Tibial nerve (tissue), 4 donors: ENCODE data around the gene ELP4. TPM values are rescaled to one million over a fixed set of nuclear protein-coding genes. Genes with fewer than 3 reads are reported as not detected.
A peak's percentile ranks its signal among the peaks of the same experiment; 100 is the strongest.

Experiments
- DNase-seq, 2 donors: peaks; one replicate each; pipeline ENCODE4 v3.0.0-alpha.2; 2019; ENCODE audit warnings: low spot score in 2 of 2
- H3K27ac ChIP-seq, 4 donors: fragments of 200-600 bp; sonication (generic) in 3 of 4; one replicate each; pipeline ENCODE4 v1.5.1; 2017 to 2019; ENCODE audit warnings: mild to moderate bottlenecking in 1 of 4
- H3K27me3 ChIP-seq, 2 donors: fragments of 200-600 bp; sonication (generic) in 1 of 2; one replicate each; pipeline versions ENCODE4 v1.5.1 to v1.6.0; 2017 to 2019
- H3K36me3 ChIP-seq, 3 donors: fragments of 200-600 bp; sonication (generic); one replicate each; pipeline ENCODE4 v1.5.1; 2018 to 2019
- H3K4me1 ChIP-seq, 4 donors: fragments of 200-600 bp; sonication (generic) in 3 of 4; one replicate each; pipeline ENCODE4 v1.5.1; 2017 to 2019
- H3K4me3 ChIP-seq, 4 donors: fragments of 200-600 bp; sonication (generic) in 3 of 4; one replicate each; pipeline ENCODE4 v1.5.1; 2017 to 2019; ENCODE audit warnings: mild to moderate bottlenecking in 1 of 4, moderate library complexity in 1 of 4
- H3K9me3 ChIP-seq, 4 donors: fragments of 200-600 bp; sonication (generic) in 3 of 4; one replicate each; pipeline ENCODE4 v1.5.1; 2017 to 2019
- CTCF ChIP-seq, 5 experiments: fragments of 200-600 bp in 3 of 5; fragments of 450-650 bp in 2 of 5; sonication (generic) in 3 of 5; IDR thresholded peaks; one replicate each; pipeline ENCODE4 v1.5.1; 2016 to 2019; ENCODE audit warnings: antibody characterized with exemption in 5 of 5, mild to moderate bottlenecking in 3 of 5, moderate library complexity in 2 of 5
- EP300 ChIP-seq, 2 donors: sonication (generic); formaldehyde crosslinking; IDR thresholded peaks; one replicate each; pipeline ENCODE4 v1.6.1; 2017; ENCODE audit warnings: antibody characterized with exemption in 2 of 2, mild to moderate bottlenecking in 1 of 2
- POLR2A ChIP-seq, 2 donors: fragments of 450-650 bp; IDR thresholded peaks; one replicate each; pipeline ENCODE4 v1.6.1; 2017; ENCODE audit warnings: antibody characterized with exemption in 2 of 2, mild to moderate bottlenecking in 2 of 2, moderate library complexity in 2 of 2
- WGBS, 2 donors: methylation state at CpG; one replicate each; pipeline ENCODE4 v1.1.5; 2018; 5-methylcytosine and 5-hydroxymethylcytosine counted together
- total RNA-seq, 4 donors: library from RNA; depleted of rRNA; stranded (reverse); fragments of >200 nt; gene quantifications; one replicate each; pipeline ENCODE4 v1.1.0, GENCODE V29; 2016

The ELP4 gene
- total RNA-seq, 4 donors from 2014 or later: 19.2 to 32.1 (median 29.7) TPM

GRCh38 chr11:31641477-31642062 lies 132.0 kb downstream of the ELP4 start:
- Histone ChIP-seq H3K9me3 (no peaks in the 10 kb centered on the region), H3K4me1 (peaks cover 0 to 8% (median 0%) of the 10 kb centered on the region in 4 donors), H3K27ac (no peak overlapping the region), H3K27me3 (no peaks in the 10 kb centered on the region), H3K36me3 (no peaks in the 10 kb centered on the region), H3K4me3 (no peak overlapping the region)
- TF ChIP-seq CTCF (IDR thresholded peaks at IDR 0.05) (peak in 2 of 5 experiments; percentile 7 to 26), POLR2A (IDR thresholded peaks at IDR 0.05) (no peak), EP300 (IDR thresholded peaks at IDR 0.05) (no peak)
- no peak for DNase-seq
- 95 to 97% methylated on average over 3 of the region's 3 CpGs for WGBS, 2 donors

GRCh38 chr11:31643857-31644256 lies 134.3 kb downstream of the ELP4 start:
- Histone ChIP-seq H3K4me3 (no peak overlapping the region), H3K27ac (no peak overlapping the region), H3K36me3 (no peaks in the 10 kb centered on the region), H3K9me3 (no peaks in the 10 kb centered on the region), H3K4me1 (peaks cover 0 to 8% (median 0%) of the 10 kb centered on the region in 4 donors), H3K27me3 (no peaks in the 10 kb centered on the region)
- 67 to 83% methylated on average over 1 of the region's 1 CpG for WGBS, 2 donors
- TF ChIP-seq CTCF (IDR thresholded peaks at IDR 0.05) (no peak), POLR2A (IDR thresholded peaks at IDR 0.05) (no peak), EP300 (IDR thresholded peaks at IDR 0.05) (no peak)
- no peak for DNase-seq

- no peaks in the 10 kb centered on the region for H3K9me3 ChIP-seq
- TF ChIP-seq CTCF (IDR thresholded peaks at IDR 0.05) (no peak), POLR2A (IDR thresholded peaks at IDR 0.05) (no peak), EP300 (IDR thresholded peaks at IDR 0.05) (no peak)
- H3K4me1 ChIP-seq: peaks cover 0 to 8% (median 0%) of the 10 kb centered on the region in 4 donors
- H3K27me3 ChIP-seq: no peaks in the 10 kb centered on the region
- H3K36me3 ChIP-seq: no peaks in the 10 kb centered on the region
- no peak overlapping the region for H3K4me3 ChIP-seq
- no peak overlapping the region for H3K27ac ChIP-seq
- no peak for DNase-seq
Measured at GRCh38 chr11:31645747-31646146, 136.2 kb downstream of the ELP4 start.

GRCh38 chr11:31646216-31646615 lies 136.6 kb downstream of the ELP4 start:
- no peak for TF ChIP-seq CTCF (IDR thresholded peaks at IDR 0.05)
- TF ChIP-seq POLR2A (IDR thresholded peaks at IDR 0.05): no peak
- TF ChIP-seq EP300 (IDR thresholded peaks at IDR 0.05): no peak
- no peaks in the 10 kb centered on the region for H3K9me3 ChIP-seq
- DNase-seq: no peak
- no peak overlapping the region for H3K4me3 ChIP-seq
- peaks cover 0 to 8% (median 0%) of the 10 kb centered on the region in 4 donors for H3K4me1 ChIP-seq
- H3K27ac ChIP-seq: no peak overlapping the region
- no peaks in the 10 kb centered on the region for H3K36me3 ChIP-seq
- no peaks in the 10 kb centered on the region for H3K27me3 ChIP-seq
- 40 to 46% methylated on average over 1 of the region's 1 CpG for WGBS, 2 donors

- no peak overlapping the region for H3K4me3 ChIP-seq
- H3K27me3 ChIP-seq: no peaks in the 10 kb centered on the region
- no peak for DNase-seq
- 88 to 92% methylated on average over 6 of the region's 6 CpGs for WGBS, 2 donors
- TF ChIP-seq CTCF (IDR thresholded peaks at IDR 0.05) (no peak), POLR2A (IDR thresholded peaks at IDR 0.05) (no peak), EP300 (IDR thresholded peaks at IDR 0.05) (no peak)
- H3K27ac ChIP-seq: no peak overlapping the region
- peaks cover 0 to 8% (median 0%) of the 10 kb centered on the region in 4 donors for H3K4me1 ChIP-seq
- H3K36me3 ChIP-seq: no peaks in the 10 kb centered on the region
- H3K9me3 ChIP-seq: no peaks in the 10 kb centered on the region
Measured at GRCh38 chr11:31649129-31649966, 139.8 kb downstream of the ELP4 start.
